Measurements from ENCODE around the gene SREBF1. TPM values are rescaled to one million over a fixed set of nuclear protein-coding genes. Genes with fewer than 3 reads are reported as not detected.

The SREBF1 gene
- total and polyA plus RNA-seq, 2 experiments from 2014 or later = 39.6 to 85.3 TPM

DNA sequence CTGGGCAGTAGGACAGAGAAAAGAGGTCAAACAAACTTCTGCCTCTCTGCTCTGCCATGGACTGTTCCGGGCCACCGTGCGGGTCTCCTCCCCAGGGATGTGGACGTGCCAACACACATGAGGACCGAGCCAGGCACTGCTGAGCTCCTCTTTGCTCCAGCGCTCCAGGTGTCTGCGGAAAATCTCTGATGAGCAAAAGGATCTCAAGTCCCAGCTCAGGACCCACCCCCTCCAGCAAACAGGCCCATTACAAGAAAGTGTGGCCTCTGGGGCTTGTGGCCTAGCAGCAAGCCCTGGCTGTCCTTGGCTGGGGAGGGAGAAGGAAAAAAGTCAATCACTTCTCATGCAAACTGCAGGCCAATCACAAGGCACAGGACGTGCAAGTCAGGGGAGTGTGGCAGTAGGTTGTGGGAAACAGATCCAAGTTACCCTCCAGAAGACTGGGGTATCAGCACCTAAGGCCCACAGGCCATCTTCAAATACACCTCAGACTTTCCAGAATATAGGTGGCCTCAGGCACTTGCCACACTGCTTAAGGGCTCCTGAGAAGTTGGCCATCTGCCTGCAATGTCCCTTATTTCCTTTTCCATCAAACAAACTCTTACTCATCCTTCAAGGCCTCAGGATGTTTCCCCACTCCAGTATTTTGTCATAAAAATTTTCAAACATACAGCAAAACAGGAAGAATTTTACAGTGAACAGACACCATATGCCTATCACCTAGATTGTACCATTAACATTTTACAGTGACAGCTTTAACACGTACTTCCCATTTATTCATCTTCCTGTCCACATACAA, 36.0 kb upstream of the SREBF1 start (continued):
- TF ChIP-seq, protein P1, sequence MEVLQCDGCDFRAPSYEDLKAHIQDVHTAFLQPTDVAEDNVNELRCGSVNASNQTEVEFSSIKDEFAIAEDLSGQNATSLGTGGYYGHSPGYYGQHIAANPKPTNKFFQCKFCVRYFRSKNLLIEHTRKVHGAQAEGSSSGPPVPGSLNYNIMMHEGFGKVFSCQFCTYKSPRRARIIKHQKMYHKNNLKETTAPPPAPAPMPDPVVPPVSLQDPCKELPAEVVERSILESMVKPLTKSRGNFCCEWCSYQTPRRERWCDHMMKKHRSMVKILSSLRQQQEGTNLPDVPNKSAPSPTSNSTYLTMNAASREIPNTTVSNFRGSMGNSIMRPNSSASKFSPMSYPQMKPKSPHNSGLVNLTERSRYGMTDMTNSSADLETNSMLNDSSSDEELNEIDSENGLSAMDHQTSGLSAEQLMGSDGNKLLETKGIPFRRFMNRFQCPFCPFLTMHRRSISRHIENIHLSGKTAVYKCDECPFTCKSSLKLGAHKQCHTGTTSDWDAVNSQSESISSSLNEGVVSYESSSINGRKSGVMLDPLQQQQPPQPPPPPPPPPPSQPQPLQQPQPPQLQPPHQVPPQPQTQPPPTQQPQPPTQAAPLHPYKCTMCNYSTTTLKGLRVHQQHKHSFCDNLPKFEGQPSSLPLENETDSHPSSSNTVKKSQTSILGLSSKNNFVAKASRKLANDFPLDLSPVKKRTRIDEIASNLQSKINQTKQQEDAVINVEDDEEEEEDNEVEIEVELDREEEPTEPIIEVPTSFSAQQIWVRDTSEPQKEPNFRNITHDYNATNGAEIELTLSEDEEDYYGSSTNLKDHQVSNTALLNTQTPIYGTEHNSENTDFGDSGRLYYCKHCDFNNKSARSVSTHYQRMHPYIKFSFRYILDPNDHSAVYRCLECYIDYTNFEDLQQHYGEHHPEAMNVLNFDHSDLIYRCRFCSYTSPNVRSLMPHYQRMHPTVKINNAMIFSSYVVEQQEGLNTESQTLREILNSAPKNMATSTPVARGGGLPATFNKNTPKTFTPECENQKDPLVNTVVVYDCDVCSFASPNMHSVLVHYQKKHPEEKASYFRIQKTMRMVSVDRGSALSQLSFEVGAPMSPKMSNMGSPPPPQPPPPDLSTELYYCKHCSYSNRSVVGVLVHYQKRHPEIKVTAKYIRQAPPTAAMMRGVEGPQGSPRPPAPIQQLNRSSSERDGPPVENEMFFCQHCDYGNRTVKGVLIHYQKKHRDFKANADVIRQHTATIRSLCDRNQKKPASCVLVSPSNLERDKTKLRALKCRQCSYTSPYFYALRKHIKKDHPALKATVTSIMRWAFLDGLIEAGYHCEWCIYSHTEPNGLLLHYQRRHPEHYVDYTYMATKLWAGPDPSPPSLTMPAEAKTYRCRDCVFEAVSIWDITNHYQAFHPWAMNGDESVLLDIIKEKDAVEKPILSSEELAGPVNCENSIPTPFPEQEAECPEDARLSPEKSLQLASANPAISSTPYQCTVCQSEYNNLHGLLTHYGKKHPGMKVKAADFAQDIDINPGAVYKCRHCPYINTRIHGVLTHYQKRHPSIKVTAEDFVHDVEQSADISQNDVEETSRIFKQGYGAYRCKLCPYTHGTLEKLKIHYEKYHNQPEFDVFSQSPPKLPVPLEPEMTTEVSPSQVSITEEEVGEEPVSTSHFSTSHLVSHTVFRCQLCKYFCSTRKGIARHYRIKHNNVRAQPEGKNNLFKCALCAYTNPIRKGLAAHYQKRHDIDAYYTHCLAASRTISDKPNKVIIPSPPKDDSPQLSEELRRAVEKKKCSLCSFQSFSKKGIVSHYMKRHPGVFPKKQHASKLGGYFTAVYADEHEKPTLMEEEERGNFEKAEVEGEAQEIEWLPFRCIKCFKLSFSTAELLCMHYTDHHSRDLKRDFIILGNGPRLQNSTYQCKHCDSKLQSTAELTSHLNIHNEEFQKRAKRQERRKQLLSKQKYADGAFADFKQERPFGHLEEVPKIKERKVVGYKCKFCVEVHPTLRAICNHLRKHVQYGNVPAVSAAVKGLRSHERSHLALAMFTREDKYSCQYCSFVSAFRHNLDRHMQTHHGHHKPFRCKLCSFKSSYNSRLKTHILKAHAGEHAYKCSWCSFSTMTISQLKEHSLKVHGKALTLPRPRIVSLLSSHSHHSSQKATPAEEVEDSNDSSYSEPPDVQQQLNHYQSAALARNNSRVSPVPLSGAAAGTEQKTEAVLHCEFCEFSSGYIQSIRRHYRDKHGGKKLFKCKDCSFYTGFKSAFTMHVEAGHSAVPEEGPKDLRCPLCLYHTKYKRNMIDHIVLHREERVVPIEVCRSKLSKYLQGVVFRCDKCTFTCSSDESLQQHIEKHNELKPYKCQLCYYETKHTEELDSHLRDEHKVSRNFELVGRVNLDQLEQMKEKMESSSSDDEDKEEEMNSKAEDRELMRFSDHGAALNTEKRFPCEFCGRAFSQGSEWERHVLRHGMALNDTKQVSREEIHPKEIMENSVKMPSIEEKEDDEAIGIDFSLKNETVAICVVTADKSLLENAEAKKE (CRISPR knock-in tag; IDR thresholded peaks at IDR 0.05) = no peak
- TF ChIP-seq EZH2phosphoT487 (IDR thresholded peaks at IDR 0.05; ENCODE audit: unreplicated experiment) = no peak
- TF ChIP-seq, protein P2, sequence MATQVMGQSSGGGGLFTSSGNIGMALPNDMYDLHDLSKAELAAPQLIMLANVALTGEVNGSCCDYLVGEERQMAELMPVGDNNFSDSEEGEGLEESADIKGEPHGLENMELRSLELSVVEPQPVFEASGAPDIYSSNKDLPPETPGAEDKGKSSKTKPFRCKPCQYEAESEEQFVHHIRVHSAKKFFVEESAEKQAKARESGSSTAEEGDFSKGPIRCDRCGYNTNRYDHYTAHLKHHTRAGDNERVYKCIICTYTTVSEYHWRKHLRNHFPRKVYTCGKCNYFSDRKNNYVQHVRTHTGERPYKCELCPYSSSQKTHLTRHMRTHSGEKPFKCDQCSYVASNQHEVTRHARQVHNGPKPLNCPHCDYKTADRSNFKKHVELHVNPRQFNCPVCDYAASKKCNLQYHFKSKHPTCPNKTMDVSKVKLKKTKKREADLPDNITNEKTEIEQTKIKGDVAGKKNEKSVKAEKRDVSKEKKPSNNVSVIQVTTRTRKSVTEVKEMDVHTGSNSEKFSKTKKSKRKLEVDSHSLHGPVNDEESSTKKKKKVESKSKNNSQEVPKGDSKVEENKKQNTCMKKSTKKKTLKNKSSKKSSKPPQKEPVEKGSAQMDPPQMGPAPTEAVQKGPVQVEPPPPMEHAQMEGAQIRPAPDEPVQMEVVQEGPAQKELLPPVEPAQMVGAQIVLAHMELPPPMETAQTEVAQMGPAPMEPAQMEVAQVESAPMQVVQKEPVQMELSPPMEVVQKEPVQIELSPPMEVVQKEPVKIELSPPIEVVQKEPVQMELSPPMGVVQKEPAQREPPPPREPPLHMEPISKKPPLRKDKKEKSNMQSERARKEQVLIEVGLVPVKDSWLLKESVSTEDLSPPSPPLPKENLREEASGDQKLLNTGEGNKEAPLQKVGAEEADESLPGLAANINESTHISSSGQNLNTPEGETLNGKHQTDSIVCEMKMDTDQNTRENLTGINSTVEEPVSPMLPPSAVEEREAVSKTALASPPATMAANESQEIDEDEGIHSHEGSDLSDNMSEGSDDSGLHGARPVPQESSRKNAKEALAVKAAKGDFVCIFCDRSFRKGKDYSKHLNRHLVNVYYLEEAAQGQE (IDR thresholded peaks at IDR 0.05; ENCODE audit: unreplicated experiment) = no peak
- no peak for TF ChIP-seq ZNF331 (CRISPR knock-in tag; IDR thresholded peaks at IDR 0.05; ENCODE audit: low read depth)
- TF ChIP-seq STAT1 (IDR thresholded peaks at IDR 0.05; ENCODE audit: unreplicated experiment) = no peak
- TF ChIP-seq JUNB (IDR thresholded peaks at IDR 0.05; ENCODE audit: unreplicated experiment) = no peak
- TF ChIP-seq POLR2AphosphoS5 (IDR thresholded peaks at IDR 0.05; ENCODE audit: low read depth) = no peak
- TF ChIP-seq CREB1 (CRISPR knock-in tag; IDR thresholded peaks at IDR 0.05; ENCODE audit: low read depth) = no peak
- TF ChIP-seq, protein P3, sequence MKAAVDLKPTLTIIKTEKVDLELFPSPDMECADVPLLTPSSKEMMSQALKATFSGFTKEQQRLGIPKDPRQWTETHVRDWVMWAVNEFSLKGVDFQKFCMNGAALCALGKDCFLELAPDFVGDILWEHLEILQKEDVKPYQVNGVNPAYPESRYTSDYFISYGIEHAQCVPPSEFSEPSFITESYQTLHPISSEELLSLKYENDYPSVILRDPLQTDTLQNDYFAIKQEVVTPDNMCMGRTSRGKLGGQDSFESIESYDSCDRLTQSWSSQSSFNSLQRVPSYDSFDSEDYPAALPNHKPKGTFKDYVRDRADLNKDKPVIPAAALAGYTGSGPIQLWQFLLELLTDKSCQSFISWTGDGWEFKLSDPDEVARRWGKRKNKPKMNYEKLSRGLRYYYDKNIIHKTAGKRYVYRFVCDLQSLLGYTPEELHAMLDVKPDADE (IDR thresholded peaks at IDR 0.05) = no peak
